ENCODE results near the gene SLC16A8.

Gene SLC16A8

DNA sequence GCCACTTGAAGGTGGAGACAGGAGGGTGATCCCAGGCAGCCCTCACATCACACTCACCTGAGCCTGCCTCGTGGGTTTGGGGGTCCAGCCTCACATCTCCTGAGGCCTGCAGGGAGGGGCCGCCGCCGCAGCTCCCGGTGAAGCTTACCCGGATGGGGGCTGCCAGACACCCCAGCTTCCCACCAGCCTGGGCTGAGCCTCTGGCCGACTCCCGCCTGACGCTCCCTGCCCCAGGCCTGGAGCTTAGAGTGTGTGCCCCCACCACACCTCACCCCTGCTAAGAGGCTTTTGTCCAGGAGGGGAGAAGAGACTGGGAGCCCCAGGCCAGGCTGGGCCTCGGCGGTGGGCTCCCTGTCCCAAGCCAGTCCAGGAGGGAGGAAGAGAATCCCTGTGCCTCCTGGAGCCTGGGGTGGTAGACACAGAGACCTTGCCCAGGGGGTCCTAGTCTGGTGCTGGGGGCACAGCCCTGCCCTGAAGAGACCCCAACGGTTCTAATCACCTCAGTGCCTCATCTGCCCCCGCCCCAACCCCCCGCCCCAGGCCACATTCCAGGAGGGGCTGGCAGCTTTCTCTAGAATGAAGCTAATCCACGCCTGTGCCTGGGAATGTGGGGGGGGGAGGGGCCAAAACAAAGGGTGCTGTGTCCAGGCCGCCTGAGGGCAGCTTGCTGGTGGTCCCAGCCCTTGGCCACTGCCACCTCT lies at the start of gene SLC16A8:
SLC16A8 (minus strand) TSS at position 254 of the 701 bp plus-strand sequence. CDS start 1,311 bp downstream, outside the sequence.
- no peak for TF ChIP-seq CTCF (IDR thresholded peaks at IDR 0.05; ENCODE audit: low read depth, low read length)
- DNase-seq (ENCODE audit: extremely low read depth, low read depth), result no peak

DNA sequence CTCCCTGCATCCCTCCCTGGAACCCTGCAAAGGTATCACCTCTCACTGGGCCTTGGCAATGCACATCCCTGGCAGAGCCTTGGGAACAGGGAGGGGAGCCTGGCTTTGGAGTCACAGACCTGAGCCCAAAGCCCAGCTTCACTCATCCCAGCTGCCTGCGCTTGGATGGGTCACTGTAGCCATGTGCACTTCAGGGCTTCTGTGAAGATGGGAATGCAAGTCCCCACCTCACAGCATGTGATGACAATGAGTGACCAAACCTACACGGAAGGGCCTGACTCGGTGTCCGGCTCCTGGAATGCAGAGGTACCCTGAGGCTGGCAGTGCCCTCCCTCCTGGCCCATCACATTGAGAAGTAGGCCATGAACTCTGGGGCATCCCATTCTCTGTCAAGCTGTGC lies 49.3 kb upstream of the SLC16A8 start:
- TF ChIP-seq CTCF (IDR thresholded peaks at IDR 0.05; ENCODE audit: low read depth, low read length), result no peak
- DNase-seq (ENCODE audit: extremely low read depth, low read depth), result no peak

DNA sequence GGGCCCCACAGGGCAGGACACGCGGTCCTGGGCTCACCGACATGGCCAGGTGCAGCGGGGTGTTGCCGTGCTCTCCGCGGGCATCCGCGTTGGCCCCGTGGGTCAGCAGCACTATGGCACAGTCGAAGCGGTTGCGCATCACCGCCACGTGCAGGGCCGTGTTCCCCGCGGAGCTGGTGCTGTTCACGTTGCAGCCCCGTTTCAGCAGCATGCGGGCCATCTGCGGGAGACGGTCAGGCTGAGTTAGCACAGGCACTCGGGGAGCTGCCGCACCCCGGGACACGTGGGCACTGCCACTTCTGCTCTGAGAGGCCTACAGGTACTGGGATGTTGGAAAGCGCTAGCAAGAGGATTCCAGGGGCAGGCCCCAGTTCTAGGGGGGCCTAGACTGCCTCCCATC lies 48.8 kb upstream of the SLC16A8 start:
- TF ChIP-seq CTCF (IDR thresholded peaks at IDR 0.05; ENCODE audit: low read depth, low read length), result no peak
- DNase-seq (ENCODE audit: extremely low read depth, low read depth), result no peak

- no peak for TF ChIP-seq CTCF (IDR thresholded peaks at IDR 0.05; ENCODE audit: low read depth, low read length)
- no peak for DNase-seq (ENCODE audit: extremely low read depth, low read depth)
Measured at GRCh38 chr22:38132136-38132535, 48.2 kb upstream of the SLC16A8 start.

GRCh38 chr22:38131399-38131798 lies 47.4 kb upstream of the SLC16A8 start:
- TF ChIP-seq CTCF (IDR thresholded peaks at IDR 0.05; ENCODE audit: low read depth, low read length), result no peak
- DNase-seq (ENCODE audit: extremely low read depth, low read depth), result no peak

DNA sequence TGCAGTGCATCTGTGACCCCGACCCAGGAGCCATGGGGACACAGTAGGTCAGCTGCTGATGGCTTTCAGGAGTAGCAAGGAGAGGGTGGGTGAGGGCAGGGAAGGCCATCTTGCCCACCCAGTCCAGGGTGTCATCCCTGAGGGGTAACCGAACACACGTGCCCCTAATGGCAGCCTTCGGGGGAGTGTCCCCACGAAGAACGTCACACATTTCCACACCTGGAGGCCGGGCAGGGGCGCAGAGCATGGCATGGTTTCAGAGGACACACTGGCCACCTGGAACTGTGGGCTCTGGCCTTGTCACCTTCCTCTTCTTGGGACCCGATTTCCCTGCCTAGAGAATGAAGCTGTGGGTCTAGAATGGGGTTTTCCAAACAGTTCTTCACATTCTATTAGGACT lies 45.9 kb upstream of the SLC16A8 start:
- no peak for DNase-seq (ENCODE audit: extremely low read depth, low read depth)
- no peak for TF ChIP-seq CTCF (IDR thresholded peaks at IDR 0.05; ENCODE audit: low read depth, low read length)

GRCh38 chr22:38129021-38129420 lies 45.0 kb upstream of the SLC16A8 start:
- DNase-seq (ENCODE audit: extremely low read depth, low read depth), result no peak

More at GRCh38 chr22:38129021-38129420, 45.0 kb upstream of the SLC16A8 start:
- TF ChIP-seq CTCF (IDR thresholded peaks at IDR 0.05; ENCODE audit: low read depth, low read length), result no peak

Measured in AG09319 (cell line).